ENCODE data around the gene ADAP2.
"Not testable (repeated sequence)": the region's sequence is repeated elsewhere in the genome, so short reads cannot be mapped to it uniquely, and the experiment has no call there.

Gene ADAP2

DNA sequence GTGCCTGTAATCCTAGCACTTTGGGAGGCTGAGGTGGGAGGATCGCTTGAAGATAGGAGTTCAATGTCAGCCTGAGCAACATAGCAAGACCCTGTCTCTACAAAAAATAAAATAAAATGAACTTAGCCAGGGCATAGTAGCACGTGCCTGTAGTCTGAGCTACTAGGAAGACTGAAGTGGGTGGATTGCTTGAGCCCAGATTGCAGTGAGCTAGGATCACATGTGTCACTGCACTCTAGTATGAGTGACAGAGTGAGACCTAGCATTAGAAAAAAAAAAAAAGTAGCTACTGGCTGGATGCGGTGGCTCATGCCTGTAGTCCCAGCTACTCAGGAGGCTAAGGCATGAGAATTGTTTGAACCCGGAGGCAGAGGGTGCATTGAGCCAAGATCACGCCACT is 6.0 kb downstream of the ADAP2 start:
- Histone ChIP-seq H4K20me1 (ENCODE audit: low read depth, low read length) (no peaks in the 10 kb centered on the region), H3K9ac (ENCODE audit: low read length) (no peak overlapping the region), H3K4me3 (ENCODE audit: insufficient read depth, low read length, poor library complexity, severe bottlenecking) (no peak overlapping the region), H3K4me2 (ENCODE audit: low read depth, low read length, poor library complexity, severe bottlenecking) (no peak overlapping the region), H3K27ac (ENCODE audit: low read depth, low read length) (no peak overlapping the region), H3K9me3 (ENCODE audit: insufficient read depth, low read length) (no peaks in the 10 kb centered on the region), H3K79me2 (ENCODE audit: insufficient read depth, low read length) (no peaks in the 10 kb centered on the region), H2AFZ (ENCODE audit: low read depth, low read length, severe bottlenecking) (no peak overlapping the region), H3K9me2 (replicated peaks; ENCODE audit: insufficient read depth, low read length) (no peaks in the 10 kb centered on the region), H3K27me3 (ENCODE audit: low read length) (no peaks in the 10 kb centered on the region), H3K36me3 (ENCODE audit: low read length) (no peaks in the 10 kb centered on the region), H3F3A (ENCODE audit: insufficient read depth) (no peaks in the 10 kb centered on the region)
- TF ChIP-seq EZH2phosphoT487 (conservative IDR thresholded peaks at IDR 0.05; ENCODE audit: low read length) = no peak
- TF ChIP-seq, protein P1, sequence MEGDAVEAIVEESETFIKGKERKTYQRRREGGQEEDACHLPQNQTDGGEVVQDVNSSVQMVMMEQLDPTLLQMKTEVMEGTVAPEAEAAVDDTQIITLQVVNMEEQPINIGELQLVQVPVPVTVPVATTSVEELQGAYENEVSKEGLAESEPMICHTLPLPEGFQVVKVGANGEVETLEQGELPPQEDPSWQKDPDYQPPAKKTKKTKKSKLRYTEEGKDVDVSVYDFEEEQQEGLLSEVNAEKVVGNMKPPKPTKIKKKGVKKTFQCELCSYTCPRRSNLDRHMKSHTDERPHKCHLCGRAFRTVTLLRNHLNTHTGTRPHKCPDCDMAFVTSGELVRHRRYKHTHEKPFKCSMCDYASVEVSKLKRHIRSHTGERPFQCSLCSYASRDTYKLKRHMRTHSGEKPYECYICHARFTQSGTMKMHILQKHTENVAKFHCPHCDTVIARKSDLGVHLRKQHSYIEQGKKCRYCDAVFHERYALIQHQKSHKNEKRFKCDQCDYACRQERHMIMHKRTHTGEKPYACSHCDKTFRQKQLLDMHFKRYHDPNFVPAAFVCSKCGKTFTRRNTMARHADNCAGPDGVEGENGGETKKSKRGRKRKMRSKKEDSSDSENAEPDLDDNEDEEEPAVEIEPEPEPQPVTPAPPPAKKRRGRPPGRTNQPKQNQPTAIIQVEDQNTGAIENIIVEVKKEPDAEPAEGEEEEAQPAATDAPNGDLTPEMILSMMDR (IDR thresholded peaks at IDR 0.05; ENCODE audit: insufficient read depth, low read length, poor library complexity, severe bottlenecking) = no peak

DNA sequence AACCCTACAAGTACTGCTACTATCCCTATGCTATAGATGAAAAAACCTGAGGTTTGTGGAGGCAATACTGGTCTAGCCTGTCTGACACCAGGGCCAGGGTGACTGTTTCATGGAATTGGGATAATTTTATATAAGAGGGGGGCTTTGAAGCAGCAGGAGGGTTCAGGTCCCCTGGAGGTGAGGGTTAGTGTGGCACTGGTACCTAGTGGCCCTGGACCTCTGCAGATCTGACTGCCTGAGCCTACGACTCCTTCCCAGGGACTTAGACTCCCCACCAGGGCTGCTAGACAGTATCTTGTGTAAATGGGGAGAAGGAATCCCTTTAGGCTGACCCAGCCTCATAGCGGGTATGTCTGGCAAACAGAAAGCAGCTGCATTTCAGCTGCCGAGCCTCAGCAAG is 6.8 kb downstream of the ADAP2 start:
- Histone ChIP-seq H3K27me3 (ENCODE audit: low read length) (no peaks in the 10 kb centered on the region), H3F3A (ENCODE audit: insufficient read depth) (no peaks in the 10 kb centered on the region), H2AFZ (ENCODE audit: low read depth, low read length, severe bottlenecking) (no peak overlapping the region), H3K36me3 (ENCODE audit: low read length) (no peaks in the 10 kb centered on the region), H3K9ac (ENCODE audit: low read length) (no peak overlapping the region), H3K4me3 (ENCODE audit: insufficient read depth, low read length, poor library complexity, severe bottlenecking) (no peak overlapping the region), H3K4me2 (ENCODE audit: low read depth, low read length, poor library complexity, severe bottlenecking) (no peak overlapping the region), H3K27ac (ENCODE audit: low read depth, low read length) (no peak overlapping the region), H3K9me2 (replicated peaks; ENCODE audit: insufficient read depth, low read length) (no peaks in the 10 kb centered on the region), H3K79me2 (ENCODE audit: insufficient read depth, low read length) (no peaks in the 10 kb centered on the region), H3K9me3 (ENCODE audit: insufficient read depth, low read length) (no peaks in the 10 kb centered on the region), H4K20me1 (ENCODE audit: low read depth, low read length) (no peaks in the 10 kb centered on the region)
- no peak for TF ChIP-seq EZH2phosphoT487 (conservative IDR thresholded peaks at IDR 0.05; ENCODE audit: low read length)
- TF ChIP-seq, protein P1 (IDR thresholded peaks at IDR 0.05; ENCODE audit: insufficient read depth, low read length, poor library complexity, severe bottlenecking) = no peak

DNA sequence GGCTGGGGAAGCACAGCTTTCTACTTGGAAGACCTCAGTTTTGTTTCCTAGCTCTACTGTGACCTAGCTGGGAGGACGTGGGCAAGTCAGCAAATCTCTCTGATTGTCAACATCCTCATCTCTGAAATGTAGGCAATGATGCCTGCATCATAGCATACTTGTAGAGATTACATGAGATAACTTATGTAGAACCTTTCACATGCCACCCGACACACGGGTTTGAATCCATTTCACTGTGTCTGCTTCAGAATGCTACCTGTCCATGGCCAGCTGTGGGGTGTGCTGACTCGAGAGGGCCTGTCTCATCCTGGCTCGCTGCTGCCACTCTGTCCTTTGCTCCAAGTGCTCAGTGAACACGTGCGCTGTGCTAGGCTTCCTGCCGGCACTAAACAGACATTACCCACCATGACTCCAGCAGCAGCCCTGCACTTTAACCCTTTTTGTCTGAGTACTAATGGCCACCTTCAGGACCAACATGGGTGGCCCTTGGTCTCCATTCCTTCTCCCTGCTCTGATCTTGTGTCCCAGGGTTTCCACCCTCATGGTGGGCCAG is 7.4 kb downstream of the ADAP2 start:
- TF ChIP-seq, protein P1 (IDR thresholded peaks at IDR 0.05; ENCODE audit: insufficient read depth, low read length, poor library complexity, severe bottlenecking) = no peak
- Histone ChIP-seq H3K9me2 (replicated peaks; ENCODE audit: insufficient read depth, low read length) (no peaks in the 10 kb centered on the region), H3K4me3 (ENCODE audit: insufficient read depth, low read length, poor library complexity, severe bottlenecking) (no peak overlapping the region), H3K4me2 (ENCODE audit: low read depth, low read length, poor library complexity, severe bottlenecking) (no peak overlapping the region), H3K27me3 (ENCODE audit: low read length) (no peaks in the 10 kb centered on the region), H3K27ac (ENCODE audit: low read depth, low read length) (no peak overlapping the region), H3K79me2 (ENCODE audit: insufficient read depth, low read length) (no peaks in the 10 kb centered on the region), H2AFZ (ENCODE audit: low read depth, low read length, severe bottlenecking) (no peak overlapping the region), H3K36me3 (ENCODE audit: low read length) (no peaks in the 10 kb centered on the region), H3K9me3 (ENCODE audit: insufficient read depth, low read length) (no peaks in the 10 kb centered on the region), H3K9ac (ENCODE audit: low read length) (no peak overlapping the region), H4K20me1 (ENCODE audit: low read depth, low read length) (no peaks in the 10 kb centered on the region), H3F3A (ENCODE audit: insufficient read depth) (no peaks in the 10 kb centered on the region)

DNA sequence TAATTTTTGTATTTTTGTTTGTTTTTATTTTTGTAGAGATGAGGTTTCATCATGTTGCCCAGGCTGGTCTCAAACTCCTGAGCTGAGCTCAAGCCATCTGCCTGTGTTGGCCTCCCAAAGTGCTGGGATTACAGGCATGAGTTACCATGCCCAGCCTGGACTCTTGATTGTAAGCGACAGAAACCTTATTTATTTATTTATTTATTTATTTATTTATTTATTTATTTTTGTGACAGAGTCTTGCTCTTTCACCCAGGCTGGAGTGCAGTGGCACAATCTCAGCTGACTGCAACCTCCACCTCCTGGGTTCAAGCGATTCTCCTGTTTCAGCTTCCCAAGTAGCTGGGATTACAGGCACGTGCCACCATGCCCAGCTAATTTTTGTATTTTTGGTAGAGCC is 8.1 kb downstream of the ADAP2 start:
- not testable (repeated sequence) for H3K27ac ChIP-seq (ENCODE audit: low read depth, low read length); H4K20me1 ChIP-seq (ENCODE audit: low read depth, low read length); H3K4me3 ChIP-seq (ENCODE audit: insufficient read depth, low read length, poor library complexity, severe bottlenecking); H3K9me2 ChIP-seq (replicated peaks; ENCODE audit: insufficient read depth, low read length); H3K4me2 ChIP-seq (ENCODE audit: low read depth, low read length, poor library complexity, severe bottlenecking); H3K27me3 ChIP-seq (ENCODE audit: low read length); H3K79me2 ChIP-seq (ENCODE audit: insufficient read depth, low read length); H3K9ac ChIP-seq (ENCODE audit: low read length); H3K36me3 ChIP-seq (ENCODE audit: low read length); H3F3A ChIP-seq (ENCODE audit: insufficient read depth); H2AFZ ChIP-seq (ENCODE audit: low read depth, low read length, severe bottlenecking); H3K9me3 ChIP-seq (ENCODE audit: insufficient read depth, low read length)

All from SU-DHL-6 (cell line).